HL-60 (cell line): ENCODE results near the gene CALU.
A peak's percentile ranks its signal among the peaks of the same experiment; 100 is the strongest.

Experiments used
- CTCF ChIP-seq: IDR thresholded peaks from one replicate; pipeline ENCODE4 v1.5.1; 2011; ENCODE audit warnings: low read length, control low read depth, inconsistent platforms; ENCODE audit not compliant: insufficient read depth
- POLR2AphosphoS5 ChIP-seq: IDR thresholded peaks from 2 replicates; pipeline ENCODE4 v1.6.1; 2012; ENCODE audit warnings: low read depth

- TF ChIP-seq POLR2AphosphoS5 = 0 out of 2 replicates have a peak, but pooled peaks have one; percentile 52
- no peak for TF ChIP-seq CTCF
Measured at GRCh38 chr7:128735436-128735835, 3.7 kb upstream of the CALU start.
